A673 (cell line): Measurements from ENCODE around the gene RECK. TPM values are rescaled to one million over a fixed set of nuclear protein-coding genes. Genes with fewer than 3 reads are reported as not detected.

Experiments used
- BruUV-seq: library from RNA; stranded (reverse); fragments of 400-500 nt; replicated peaks from 2 replicates; lab custom pipeline; 2021; lab: Mats Ljungman, UMichigan
- CTCF ChIA-PET: fragments of 300-600 bp; sonication (Branson Sonifier 250); formaldehyde crosslinking; loops from one replicate; lab custom pipeline; 2022; ENCODE audit warnings: antibody characterized with exemption; lab: Charles Lee
- POLR2A ChIA-PET: fragments of 300-600 bp; sonication (Branson Sonifier 250); formaldehyde crosslinking; loops from one replicate; lab custom pipeline; 2022; ENCODE audit warnings: antibody characterized with exemption; ENCODE audit not compliant: low non-redundant PET; lab: Charles Lee
- DNase-seq: peaks from one replicate; pipeline ENCODE4 v3.0.0-alpha.2; 2015; ENCODE audit warnings: low spot score
- H3K27ac ChIP-seq: fragments of 200-600 bp; sonication (generic); 2 replicates; pipeline ENCODE4 v1.5.1; 2016; ENCODE audit warnings: mixed run types, low read depth, mild to moderate bottlenecking, mixed read lengths, antibody characterized with exemption, low read length; ENCODE audit not compliant: poor library complexity, severe bottlenecking
- H3K27me3 ChIP-seq: fragments of 200-600 bp; sonication (generic); replicated peaks from 2 replicates; pipeline ENCODE4 v1.6.1; 2017; ENCODE audit warnings: mixed run types, low read depth, mild to moderate bottlenecking, mixed read lengths, antibody characterized with exemption, low read length; ENCODE audit not compliant: insufficient read depth, poor library complexity
- H3K36me3 ChIP-seq: fragments of 200-600 bp; sonication (generic); 2 replicates; pipeline ENCODE4 v1.6.1; 2016; ENCODE audit warnings: mixed run types, mild to moderate bottlenecking, mixed read lengths, antibody characterized with exemption, low read length; ENCODE audit not compliant: insufficient read depth, poor library complexity, severe bottlenecking
- H3K4me1 ChIP-seq: fragments of 200-600 bp; sonication (generic); 2 replicates; pipeline ENCODE4 v1.6.1; 2017; ENCODE audit warnings: mixed run types, mild to moderate bottlenecking, mixed read lengths, antibody characterized with exemption, low read length; ENCODE audit not compliant: insufficient read depth, poor library complexity, severe bottlenecking
- H3K4me3 ChIP-seq: fragments of 200-600 bp; sonication (generic); 2 replicates; pipeline ENCODE4 v1.5.1; 2016; ENCODE audit warnings: low read depth, mixed run types, mild to moderate bottlenecking, mixed read lengths, low read length; ENCODE audit not compliant: poor library complexity, severe bottlenecking
- H3K9me3 ChIP-seq: fragments of 200-600 bp; sonication (generic); 2 replicates; pipeline ENCODE4 v1.6.1; 2016; ENCODE audit warnings: mixed run types, low read depth, mild to moderate bottlenecking, mixed read lengths, antibody characterized with exemption, low read length; ENCODE audit not compliant: poor library complexity, severe bottlenecking
- EZH2 ChIP-seq: fragments of 200-600 bp; sonication (generic); IDR thresholded peaks from 2 replicates; pipeline ENCODE4 v1.6.1; 2017; ENCODE audit warnings: borderline replicate concordance, low read depth, mild to moderate bottlenecking, mixed read lengths, antibody characterized with exemption, low read length; ENCODE audit not compliant: poor library complexity, severe bottlenecking
- intact Hi-C: fragments of 100-400 bp; cut with micrococcal nuclease; formaldehyde crosslinking; loops from one replicate; pipeline ENCODE4 v1.10.0; 2022; ENCODE audit not compliant: unreplicated experiment
- total RNA-seq: library from RNA; stranded (reverse); gene quantifications from 2 replicates; pipeline ENCODE4 v1.2.3, GENCODE V29; 2021
- TF ChIP-seq, protein P1 (sequence below): fragments of 300-800, 200-600 bp; sonication (generic); conservative IDR thresholded peaks from 2 replicates; pipeline ENCODE4 v1.5.1; 2017; ENCODE audit warnings: low read depth, mild to moderate bottlenecking, antibody characterized with exemption, low read length, moderate library complexity, mixed read lengths

The RECK gene
- total RNA-seq, 1 experiment from 2014 or later = 9.1 TPM

DNA sequence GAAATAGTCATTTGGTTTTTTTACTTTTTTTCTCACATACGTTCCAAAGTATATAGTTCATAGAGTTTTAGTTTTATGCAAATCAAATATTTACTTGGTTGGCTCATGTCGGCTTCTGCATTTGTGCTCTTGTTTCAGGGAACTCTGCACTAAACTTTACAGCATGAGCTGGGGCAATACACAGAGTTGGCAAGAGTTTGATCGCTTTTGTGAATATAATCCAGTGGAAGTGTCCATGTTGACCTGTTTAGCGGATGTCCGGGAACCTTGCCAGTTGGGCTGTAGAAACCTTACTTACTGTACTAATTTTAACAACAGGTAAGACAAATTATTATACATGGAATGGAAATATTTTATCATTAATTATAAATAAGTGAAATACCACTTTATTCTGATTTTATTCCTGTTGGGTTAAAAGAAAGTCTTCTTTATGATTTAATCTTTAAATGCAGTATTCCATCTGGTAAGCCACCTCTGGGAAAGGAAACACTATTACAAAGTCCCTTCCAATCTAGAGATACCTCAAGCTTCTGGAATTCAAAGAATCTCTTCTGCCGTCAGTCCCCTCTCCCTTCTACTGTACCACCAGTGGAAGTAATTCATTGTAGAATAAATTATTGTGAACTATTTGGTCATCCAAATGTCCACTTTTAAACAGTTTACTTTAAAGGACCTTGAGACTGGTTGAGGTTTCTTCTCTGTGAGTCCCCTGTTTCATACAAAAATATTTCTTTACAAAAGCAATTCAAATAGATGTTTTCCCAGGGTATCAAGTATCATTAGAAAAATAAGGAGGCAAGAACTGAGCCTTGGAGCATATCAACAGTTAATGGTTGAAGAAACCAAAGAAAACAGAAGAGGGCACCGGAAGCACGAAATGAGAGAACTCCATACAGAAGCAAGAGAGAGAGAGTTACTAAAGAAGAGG lies 54.6 kb downstream of the RECK start:
- no peak for DNase-seq
- intact Hi-C loops = no loop called here
- CTCF ChIA-PET = no interaction called here
- Histone ChIP-seq H3K27me3 (no peaks in the 10 kb centered on the region), H3K4me3 (no peak overlapping the region), H3K4me1 (no peaks in the 10 kb centered on the region), H3K36me3 (no peaks in the 10 kb centered on the region), H3K27ac (no peak overlapping the region), H3K9me3 (no peaks in the 10 kb centered on the region)
- no TSS peak for BruUV-seq
- TF ChIP-seq, protein P1, sequence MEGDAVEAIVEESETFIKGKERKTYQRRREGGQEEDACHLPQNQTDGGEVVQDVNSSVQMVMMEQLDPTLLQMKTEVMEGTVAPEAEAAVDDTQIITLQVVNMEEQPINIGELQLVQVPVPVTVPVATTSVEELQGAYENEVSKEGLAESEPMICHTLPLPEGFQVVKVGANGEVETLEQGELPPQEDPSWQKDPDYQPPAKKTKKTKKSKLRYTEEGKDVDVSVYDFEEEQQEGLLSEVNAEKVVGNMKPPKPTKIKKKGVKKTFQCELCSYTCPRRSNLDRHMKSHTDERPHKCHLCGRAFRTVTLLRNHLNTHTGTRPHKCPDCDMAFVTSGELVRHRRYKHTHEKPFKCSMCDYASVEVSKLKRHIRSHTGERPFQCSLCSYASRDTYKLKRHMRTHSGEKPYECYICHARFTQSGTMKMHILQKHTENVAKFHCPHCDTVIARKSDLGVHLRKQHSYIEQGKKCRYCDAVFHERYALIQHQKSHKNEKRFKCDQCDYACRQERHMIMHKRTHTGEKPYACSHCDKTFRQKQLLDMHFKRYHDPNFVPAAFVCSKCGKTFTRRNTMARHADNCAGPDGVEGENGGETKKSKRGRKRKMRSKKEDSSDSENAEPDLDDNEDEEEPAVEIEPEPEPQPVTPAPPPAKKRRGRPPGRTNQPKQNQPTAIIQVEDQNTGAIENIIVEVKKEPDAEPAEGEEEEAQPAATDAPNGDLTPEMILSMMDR = no peak
- no peak for TF ChIP-seq EZH2
- POLR2A ChIA-PET = no interaction called here

DNA sequence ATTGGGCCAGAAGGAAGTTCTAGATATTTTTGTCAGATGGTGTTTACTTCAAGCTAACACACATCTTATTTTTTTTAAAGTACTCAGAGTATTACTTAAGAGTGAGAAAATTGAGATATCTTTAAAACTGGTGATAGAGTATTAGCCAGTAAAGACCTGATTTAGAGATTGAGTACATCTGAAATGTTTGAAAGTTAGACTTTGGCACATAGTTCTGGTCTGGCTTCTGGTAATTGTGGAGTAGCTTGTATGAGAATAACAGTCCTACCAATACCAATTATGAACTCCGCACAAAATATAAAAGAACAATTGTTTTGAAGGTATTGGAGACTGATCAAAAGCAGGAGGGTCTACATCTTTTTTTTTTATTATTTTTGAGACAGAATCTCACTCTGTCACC lies 55.3 kb downstream of the RECK start:
- Histone ChIP-seq H3K27ac (no peak overlapping the region), H3K9me3 (no peaks in the 10 kb centered on the region), H3K4me3 (no peak overlapping the region), H3K4me1 (no peaks in the 10 kb centered on the region), H3K36me3 (no peaks in the 10 kb centered on the region), H3K27me3 (no peaks in the 10 kb centered on the region)
- ChIA-PET POLR2A (no interaction called here), CTCF (no interaction called here)
- no TSS peak for BruUV-seq
- no peak for DNase-seq
- no peak for TF ChIP-seq EZH2
- TF ChIP-seq, protein P1 = no peak
- intact Hi-C loops = no loop called here

DNA sequence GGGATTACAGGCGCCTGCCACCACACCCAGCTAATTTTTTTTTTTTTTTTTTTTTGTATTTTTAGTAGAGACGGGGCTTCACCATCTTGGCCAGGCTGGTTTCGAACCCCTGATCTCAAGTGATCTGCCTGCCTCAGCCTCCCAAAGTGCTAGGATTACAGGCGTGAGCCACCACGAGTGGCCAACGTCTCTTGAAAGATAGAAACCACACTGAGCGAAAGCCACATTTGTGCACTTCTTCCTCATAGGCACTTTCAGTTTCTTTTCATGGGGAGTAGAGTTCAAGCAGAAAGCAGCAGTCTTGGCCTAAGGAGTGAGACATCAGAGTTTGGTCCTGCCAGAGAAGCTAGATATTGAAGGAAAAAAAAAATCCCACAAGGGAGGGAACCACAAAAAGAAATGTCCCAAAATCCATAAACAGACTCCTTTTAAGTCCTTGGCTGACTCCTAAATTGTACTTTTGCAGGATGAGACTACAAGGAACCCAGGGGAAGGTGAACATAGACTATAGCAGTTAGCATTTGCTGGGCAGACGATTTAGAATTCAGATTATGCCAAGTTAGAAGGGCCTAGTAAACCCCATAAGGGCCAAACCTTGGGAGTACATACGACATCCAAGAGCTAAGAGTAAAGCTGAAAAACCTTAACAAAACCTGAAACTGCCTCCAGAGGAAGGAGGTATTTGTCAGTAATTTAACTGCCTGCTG lies 55.9 kb downstream of the RECK start:
- no peaks in the 10 kb centered on the region for H3K27me3 ChIP-seq
- no TSS peak for BruUV-seq
- no peaks in the 10 kb centered on the region for H3K36me3 ChIP-seq
- intact Hi-C loops = no loop called here
- H3K27ac ChIP-seq = no peak overlapping the region
- H3K9me3 ChIP-seq = no peaks in the 10 kb centered on the region
- ChIA-PET CTCF (no interaction called here), POLR2A (no interaction called here)
- no peak overlapping the region for H3K4me3 ChIP-seq
- TF ChIP-seq EZH2 = no peak
- TF ChIP-seq, protein P1 = no peak
- H3K4me1 ChIP-seq = no peaks in the 10 kb centered on the region
- no peak for DNase-seq
